Neuronal stem cell (in vitro differentiated cells): ENCODE measurements around the gene MCTP1.
A peak's percentile ranks its signal among the peaks of the same experiment; 100 is the strongest.

Experiments
- DNase-seq: peaks from one replicate; pipeline ENCODE4 v3.0.0-alpha.2; 2013; ENCODE audit warnings: low spot score
- H2AFZ ChIP-seq: one replicate; pipeline ENCODE4 v1.6.1; 2013; ENCODE audit warnings: mild to moderate bottlenecking, low read length, inconsistent platforms
- H2AK5ac ChIP-seq: 2 replicates; pipeline ENCODE4 v1.6.1; 2013; ENCODE audit warnings: low read depth, mild to moderate bottlenecking, inconsistent platforms, low read length, moderate library complexity, mixed read lengths
- H2BK120ac ChIP-seq: 2 replicates; pipeline ENCODE4 v1.6.1; 2013; ENCODE audit warnings: low read depth, mild to moderate bottlenecking, inconsistent platforms, low read length, moderate library complexity, mixed read lengths
- H2BK12ac ChIP-seq: one replicate; pipeline ENCODE4 v1.6.1; 2013; ENCODE audit warnings: low read length, inconsistent platforms
- H2BK15ac ChIP-seq: 2 replicates; pipeline ENCODE4 v1.6.1; 2013; ENCODE audit warnings: mild to moderate bottlenecking, low read length, inconsistent platforms, mixed read lengths
- H2BK5ac ChIP-seq: one replicate; pipeline ENCODE4 v1.6.1; 2013; ENCODE audit warnings: inconsistent platforms, mild to moderate bottlenecking, low read length, moderate library complexity
- H3K14ac ChIP-seq: one replicate; pipeline ENCODE4 v1.6.1; 2013; ENCODE audit warnings: low read length, inconsistent platforms
- H3K18ac ChIP-seq: 2 replicates; pipeline ENCODE4 v1.6.1; 2013; ENCODE audit warnings: low read length, inconsistent platforms
- H3K23ac ChIP-seq: 2 replicates; pipeline ENCODE4 v1.6.1; 2013; ENCODE audit warnings: low read depth, mild to moderate bottlenecking, mixed read lengths, low read length, inconsistent platforms; ENCODE audit not compliant: poor library complexity
- H3K27ac ChIP-seq: replicated peaks from 3 replicates; pipeline ENCODE4 v1.5.1; 2013; ENCODE audit warnings: low read length, inconsistent platforms
- H3K27me3 ChIP-seq, 3 experiments: 2 replicates each; pipeline ENCODE4 v1.6.1; 2013; ENCODE audit warnings: low read length in 3 of 3, mild to moderate bottlenecking in 2 of 3, inconsistent platforms in 1 of 3, low read depth in 1 of 3, mixed read lengths in 1 of 3, moderate library complexity in 1 of 3; ENCODE audit not compliant: control insufficient read depth in 3 of 3, insufficient read depth in 3 of 3
- H3K36me3 ChIP-seq, 2 donors: replicated peaks in 1 of 2; 2 replicates each; pipeline ENCODE4 v1.6.1; 2013; ENCODE audit warnings: low read length in 2 of 2; ENCODE audit not compliant: control insufficient read depth in 2 of 2, insufficient read depth in 2 of 2
- H3K4ac ChIP-seq: 2 replicates; pipeline ENCODE4 v1.6.1; 2013; ENCODE audit warnings: inconsistent platforms, mild to moderate bottlenecking, low read length, moderate library complexity
- H3K4me1 ChIP-seq, 2 donors: 1 replicate in 1 of 2; 2 replicates in 1 of 2; pipeline ENCODE4 v1.6.1; 2013; ENCODE audit warnings: low read length in 2 of 2, low read depth in 1 of 2; ENCODE audit not compliant: control insufficient read depth in 2 of 2, insufficient read depth in 1 of 2
- H3K4me2 ChIP-seq: one replicate; pipeline ENCODE4 v1.6.1; 2013; ENCODE audit warnings: mild to moderate bottlenecking, low read length, inconsistent platforms; ENCODE audit not compliant: insufficient read depth, poor library complexity, severe bottlenecking
- H3K4me3 ChIP-seq, 2 donors: 2 replicates each; pipeline ENCODE4 v1.5.1; 2013; ENCODE audit warnings: low read length in 2 of 2, mild to moderate bottlenecking in 2 of 2, inconsistent platforms in 1 of 2, moderate library complexity in 1 of 2
- H3K79me1 ChIP-seq: one replicate; pipeline ENCODE4 v1.6.1; 2013; ENCODE audit warnings: low read depth, mild to moderate bottlenecking, inconsistent platforms, low read length, moderate library complexity
- H3K9ac ChIP-seq: one replicate; pipeline ENCODE4 v1.6.1; 2013; ENCODE audit warnings: mild to moderate bottlenecking, low read depth, low read length, inconsistent platforms; ENCODE audit not compliant: poor library complexity
- H3K9me3 ChIP-seq, 2 donors: replicated peaks in 1 of 2; 2 replicates each; pipeline versions ENCODE3 to v1.6.1; 2013; ENCODE audit warnings: low read length in 2 of 2, mild to moderate bottlenecking in 2 of 2, inconsistent platforms in 1 of 2, low read depth in 1 of 2, mixed read lengths in 1 of 2, moderate library complexity in 1 of 2; ENCODE audit not compliant: control insufficient read depth in 2 of 2, insufficient read depth in 1 of 2
- H4K8ac ChIP-seq: one replicate; pipeline ENCODE4 v1.6.1; 2013; ENCODE audit warnings: low read depth, mild to moderate bottlenecking, inconsistent platforms, low read length, moderate library complexity
- H4K91ac ChIP-seq: one replicate; pipeline ENCODE4 v1.6.1; 2013; ENCODE audit warnings: low read length, low read depth, mild to moderate bottlenecking, inconsistent platforms; ENCODE audit not compliant: poor library complexity
- WGBS, 2 donors: extraction: QIAGEN DNeasy Blood & Tissue Kit; methylation state at CpG; one replicate each; pipeline ENCODE4 v1.1.7; 2013; ENCODE audit warnings: missing lambda C conversion rate in 2 of 2, mixed read lengths in 1 of 2; ENCODE audit not compliant: insufficient read length in 2 of 2, insufficient replicate concordance in 1 of 2; ENCODE audit errors: extremely low coverage in 2 of 2; 5-methylcytosine and 5-hydroxymethylcytosine counted together

Gene MCTP1

DNA sequence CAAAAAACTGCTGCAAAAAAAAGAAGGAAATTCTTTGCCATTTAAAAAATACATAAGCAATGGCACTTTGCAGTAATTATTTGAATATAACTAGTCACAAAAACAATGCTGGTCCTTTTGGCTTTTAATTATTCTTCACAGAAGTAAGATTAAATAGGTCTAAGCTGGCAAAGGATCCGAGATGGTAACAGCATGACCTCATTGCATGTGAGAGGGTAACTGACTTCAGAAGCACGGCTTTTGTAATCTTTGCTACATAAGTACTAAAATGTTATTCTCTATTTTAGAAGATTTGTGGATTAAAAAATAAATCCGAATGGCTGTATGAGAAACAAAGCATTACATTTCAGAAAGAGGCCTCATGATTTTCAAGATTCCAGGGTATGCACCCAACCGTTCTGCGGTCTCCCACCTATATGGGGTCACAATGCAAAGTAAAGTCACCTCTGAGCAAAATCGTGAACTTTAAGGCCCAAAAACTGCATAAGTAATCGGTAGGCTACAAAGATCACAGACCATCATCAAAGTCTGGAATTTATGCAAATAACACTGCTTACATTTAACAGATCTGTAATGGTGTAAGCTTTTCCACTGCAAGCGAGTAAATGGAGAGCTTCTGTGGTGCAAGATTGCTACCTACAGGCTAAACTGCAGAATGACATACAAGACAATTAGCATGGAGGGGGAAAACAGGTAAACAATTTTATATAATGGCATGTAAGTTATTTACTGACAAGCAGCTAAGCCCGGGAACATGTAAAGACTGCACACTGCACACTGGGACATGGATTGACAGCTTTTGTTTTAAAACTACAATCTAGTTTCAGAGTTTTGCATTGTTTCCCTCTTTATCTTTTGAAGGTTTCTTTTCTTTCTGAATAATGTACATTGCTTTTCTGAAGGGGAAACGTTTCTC is 434.8 kb downstream of the MCTP1 start:
- WGBS, 2 donors = no CpG with 5 or more reads among the region's 10 CpGs

DNA sequence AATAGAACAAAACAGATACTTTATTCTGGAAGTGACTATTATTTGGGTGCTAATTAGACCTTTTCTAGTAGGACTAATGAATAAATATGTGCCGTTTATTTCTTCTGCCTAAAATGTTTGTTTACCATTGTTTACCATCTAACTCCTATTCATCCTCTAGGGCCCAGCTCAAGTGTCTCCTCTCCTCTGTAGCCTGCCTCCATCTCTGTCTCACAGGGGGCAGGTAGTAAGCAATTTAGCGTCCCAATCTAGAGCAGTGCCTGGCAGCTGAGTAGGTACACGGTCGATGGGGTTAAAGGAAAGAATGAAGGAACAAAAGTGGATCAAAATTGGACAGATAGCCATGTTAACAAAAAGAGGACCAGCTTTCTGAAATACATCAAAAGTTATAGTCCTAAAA is 435.6 kb downstream of the MCTP1 start:
- H3K4me2 ChIP-seq = no peak overlapping the region
- H2BK12ac ChIP-seq = no peak overlapping the region
- H2AFZ ChIP-seq = no peak overlapping the region
- no peak overlapping the region for H2BK120ac ChIP-seq
- H3K79me1 ChIP-seq = no peaks in the 10 kb centered on the region
- H3K18ac ChIP-seq = no peak overlapping the region
- H3K9ac ChIP-seq = no peak overlapping the region
- no peak overlapping the region for H3K14ac ChIP-seq
- no peak overlapping the region for H3K23ac ChIP-seq
- no peak overlapping the region for H3K4me3 ChIP-seq
- peaks cover 10 to 15% of the 10 kb centered on the region in 2 donors for H3K4me1 ChIP-seq
- H3K27me3 ChIP-seq = no peaks in the 10 kb centered on the region
- no peaks in the 10 kb centered on the region for H3K36me3 ChIP-seq
- DNase-seq = no peak
- H4K8ac ChIP-seq = no peak overlapping the region
- no peak overlapping the region for H3K4ac ChIP-seq
- H3K27ac ChIP-seq = no peak overlapping the region
- H4K91ac ChIP-seq = no peak overlapping the region
- WGBS, 2 donors = no CpG with 5 or more reads among the region's 4 CpGs
- no peak overlapping the region for H2BK15ac ChIP-seq
- H2AK5ac ChIP-seq = no peak overlapping the region
- no peaks in the 10 kb centered on the region for H3K9me3 ChIP-seq
- no peak overlapping the region for H2BK5ac ChIP-seq

More for the DNA sequence above, 434.8 kb downstream of the MCTP1 start:
- H3K4me3 ChIP-seq = no peak overlapping the region
- H2BK15ac ChIP-seq = no peak overlapping the region
- no peak overlapping the region for H2BK120ac ChIP-seq
- no peak overlapping the region for H3K18ac ChIP-seq
- no peaks in the 10 kb centered on the region for H3K36me3 ChIP-seq
- no peaks in the 10 kb centered on the region for H3K79me1 ChIP-seq
- no peak overlapping the region for H3K23ac ChIP-seq
- no peak overlapping the region for H4K8ac ChIP-seq
- H2AFZ ChIP-seq = peak overlapping the region; percentile 34
- H3K9me3 ChIP-seq = no peaks in the 10 kb centered on the region
- peaks cover 10 to 15% of the 10 kb centered on the region in 2 donors for H3K4me1 ChIP-seq
- no peak overlapping the region for H3K27ac ChIP-seq
- DNase-seq = peak; percentile 52
- no peak overlapping the region for H3K9ac ChIP-seq
- H3K27me3 ChIP-seq = no peaks in the 10 kb centered on the region
- no peak overlapping the region for H3K4ac ChIP-seq
- H2BK12ac ChIP-seq = no peak overlapping the region
- H2BK5ac ChIP-seq = no peak overlapping the region
- no peak overlapping the region for H2AK5ac ChIP-seq
- no peak overlapping the region for H4K91ac ChIP-seq
- H3K4me2 ChIP-seq = no peak overlapping the region
- H3K14ac ChIP-seq = no peak overlapping the region

GRCh38 chr5:94847726-94848125 is 437.2 kb downstream of the MCTP1 start:
- no peak overlapping the region for H3K18ac ChIP-seq
- no peaks in the 10 kb centered on the region for H3K27me3 ChIP-seq
- no CpG with 5 or more reads among the region's 2 CpGs for WGBS, 2 donors
- H2BK5ac ChIP-seq = no peak overlapping the region
- H3K27ac ChIP-seq = no peak overlapping the region
- H3K4me3 ChIP-seq = no peak overlapping the region
- H2BK12ac ChIP-seq = no peak overlapping the region
- H3K4me2 ChIP-seq = no peak overlapping the region
- no peak overlapping the region for H3K9ac ChIP-seq
- DNase-seq = no peak
- H2AK5ac ChIP-seq = no peak overlapping the region
- no peaks in the 10 kb centered on the region for H3K79me1 ChIP-seq
- H3K23ac ChIP-seq = no peak overlapping the region
- H3K4ac ChIP-seq = no peak overlapping the region
- H3K9me3 ChIP-seq = no peaks in the 10 kb centered on the region
- H4K91ac ChIP-seq = no peak overlapping the region
- H3K14ac ChIP-seq = no peak overlapping the region
- no peak overlapping the region for H2AFZ ChIP-seq
- no peak overlapping the region for H4K8ac ChIP-seq
- no peak overlapping the region for H2BK120ac ChIP-seq
- no peak overlapping the region for H2BK15ac ChIP-seq
- no peaks in the 10 kb centered on the region for H3K36me3 ChIP-seq
- peaks cover 10 to 13% of the 10 kb centered on the region in 2 donors for H3K4me1 ChIP-seq

DNA sequence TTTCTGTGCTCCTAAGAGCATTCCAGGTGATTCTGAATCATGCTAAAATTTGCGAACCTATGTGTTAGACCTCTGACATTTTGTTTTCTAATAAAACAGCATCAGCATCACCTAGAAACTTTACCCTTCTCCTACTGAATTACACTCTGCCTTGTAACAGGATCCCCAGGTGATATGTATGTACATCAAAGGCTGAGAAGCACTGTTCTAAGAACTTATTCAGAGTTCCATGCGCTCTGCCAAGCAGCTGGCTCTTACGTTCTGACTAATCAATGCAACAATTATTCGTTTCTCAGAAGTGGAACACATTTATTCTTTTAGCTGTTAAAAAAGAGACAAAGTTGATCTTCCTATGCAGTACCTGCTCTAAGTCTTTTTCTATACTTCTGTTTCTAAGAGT is 437.9 kb downstream of the MCTP1 start:
- H2AK5ac ChIP-seq = no peak overlapping the region

More for the DNA sequence above, 437.9 kb downstream of the MCTP1 start:
- H4K91ac ChIP-seq = no peak overlapping the region
- H2BK12ac ChIP-seq = no peak overlapping the region
- H3K23ac ChIP-seq = no peak overlapping the region
- no peaks in the 10 kb centered on the region for H3K27me3 ChIP-seq
- H3K18ac ChIP-seq = no peak overlapping the region
- H4K8ac ChIP-seq = no peak overlapping the region
- no peak overlapping the region for H3K4me3 ChIP-seq
- no peak overlapping the region for H3K27ac ChIP-seq
- H3K9me3 ChIP-seq = no peaks in the 10 kb centered on the region
- H3K14ac ChIP-seq = no peak overlapping the region
- no peaks in the 10 kb centered on the region for H3K36me3 ChIP-seq
- no peaks in the 10 kb centered on the region for H3K79me1 ChIP-seq
- H2AFZ ChIP-seq = no peak overlapping the region
- no peak for DNase-seq
- no peak overlapping the region for H2BK120ac ChIP-seq
- no peak overlapping the region for H2BK5ac ChIP-seq
- peaks cover 10 to 13% of the 10 kb centered on the region in 2 donors for H3K4me1 ChIP-seq
- H3K9ac ChIP-seq = no peak overlapping the region
- WGBS, 2 donors = no CpG with 5 or more reads among the region's 4 CpGs
- no peak overlapping the region for H3K4me2 ChIP-seq
- no peak overlapping the region for H2BK15ac ChIP-seq
- H3K4ac ChIP-seq = no peak overlapping the region
